Rectal smooth muscle tissue (tissue), 1 donor: Measurements from ENCODE around the gene C2orf78.

Experiments used
- H3K27ac ChIP-seq: one replicate; pipeline ENCODE4 v1.7.0; 2013; ENCODE audit warnings: low read depth, low read length, inconsistent platforms
- H3K27me3 ChIP-seq: one replicate; pipeline ENCODE4 v1.7.0; 2013; ENCODE audit warnings: low read length; ENCODE audit not compliant: control insufficient read depth, insufficient read depth
- H3K36me3 ChIP-seq: one replicate; pipeline ENCODE4 v1.7.0; 2013; ENCODE audit warnings: low read length; ENCODE audit not compliant: control insufficient read depth, insufficient read depth
- H3K4me1 ChIP-seq: one replicate; pipeline ENCODE4 v1.7.0; 2013; ENCODE audit warnings: low read length; ENCODE audit not compliant: control insufficient read depth, insufficient read depth
- H3K4me3 ChIP-seq: one replicate; pipeline ENCODE4 v1.7.0; 2013; ENCODE audit warnings: low read length
- H3K9ac ChIP-seq: one replicate; pipeline ENCODE4 v1.7.0; 2013; ENCODE audit warnings: low read length

C2orf78 gene

DNA sequence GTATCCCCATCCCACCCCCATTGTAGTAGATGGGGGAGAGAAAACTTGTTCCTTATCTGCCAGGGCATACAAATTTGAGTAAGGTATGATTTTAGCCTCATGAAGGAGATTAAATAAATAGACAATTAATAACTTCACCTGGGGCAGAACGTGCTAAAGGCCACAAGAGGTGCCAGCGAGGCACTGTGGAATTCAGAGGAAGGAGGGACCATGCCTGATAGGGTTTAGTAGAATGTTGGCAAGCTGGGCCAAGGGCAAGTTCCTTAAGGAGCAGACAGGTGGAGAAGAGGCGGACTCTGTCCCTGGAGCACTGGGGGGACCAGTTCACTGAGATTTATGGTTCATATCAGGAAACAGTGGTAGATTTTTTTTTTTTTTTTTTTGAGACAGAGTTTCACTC is 67.3 kb downstream of the C2orf78 start:
- Histone ChIP-seq H3K4me3 (no peak overlapping the region), H3K9ac (no peak overlapping the region), H3K36me3 (peaks cover 44% of the 10 kb centered on the region), H3K27ac (no peak overlapping the region), H3K27me3 (no peaks in the 10 kb centered on the region), H3K4me1 (peaks cover 9% of the 10 kb centered on the region)

DNA sequence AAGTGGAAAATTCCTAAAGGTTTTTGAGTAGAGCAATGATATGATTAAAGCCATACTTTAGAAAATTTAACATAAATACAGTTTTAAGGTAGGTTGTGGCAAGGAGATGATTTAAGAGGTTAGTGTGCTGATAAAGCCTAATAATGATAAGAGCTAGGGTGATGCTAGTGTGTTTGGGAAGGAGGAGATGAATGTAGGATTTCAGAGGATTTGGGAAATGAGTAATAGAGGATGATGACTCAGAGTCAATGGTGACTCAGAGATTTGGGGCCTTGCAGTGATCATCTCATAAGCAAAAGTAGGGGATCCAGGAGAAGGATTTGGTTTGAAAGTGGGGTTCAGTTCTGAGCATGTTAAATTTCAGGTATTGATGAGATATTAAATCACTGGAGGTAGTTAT is 68.0 kb downstream of the C2orf78 start:
- H3K36me3 ChIP-seq, result peaks cover 44% of the 10 kb centered on the region
- H3K27ac ChIP-seq, result no peak overlapping the region
- no peak overlapping the region for H3K4me3 ChIP-seq
- no peaks in the 10 kb centered on the region for H3K27me3 ChIP-seq
- H3K4me1 ChIP-seq, result peaks cover 9% of the 10 kb centered on the region
- no peak overlapping the region for H3K9ac ChIP-seq

DNA sequence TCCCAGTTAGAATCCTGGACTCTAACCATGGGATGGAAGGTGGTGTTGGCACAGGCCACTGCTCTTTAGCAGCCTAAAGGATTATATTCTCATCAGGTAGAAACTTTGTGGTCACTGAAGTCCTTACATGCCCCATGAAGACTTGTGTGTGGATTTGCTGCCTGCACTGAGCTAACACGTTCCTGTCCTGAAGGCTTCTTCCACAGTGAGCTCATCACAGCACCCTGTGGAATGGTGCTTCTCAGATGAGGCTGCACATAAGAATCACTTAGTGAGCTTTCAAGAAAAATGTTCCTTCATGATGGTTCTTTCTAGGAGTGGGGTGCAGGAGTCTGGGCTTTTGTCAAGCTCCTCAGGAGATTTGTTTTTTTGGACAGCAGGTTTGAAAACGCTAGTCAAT is 71.5 kb downstream of the C2orf78 start:
- Histone ChIP-seq H3K36me3 (peaks cover 31% of the 10 kb centered on the region), H3K4me3 (no peak overlapping the region)

DNA sequence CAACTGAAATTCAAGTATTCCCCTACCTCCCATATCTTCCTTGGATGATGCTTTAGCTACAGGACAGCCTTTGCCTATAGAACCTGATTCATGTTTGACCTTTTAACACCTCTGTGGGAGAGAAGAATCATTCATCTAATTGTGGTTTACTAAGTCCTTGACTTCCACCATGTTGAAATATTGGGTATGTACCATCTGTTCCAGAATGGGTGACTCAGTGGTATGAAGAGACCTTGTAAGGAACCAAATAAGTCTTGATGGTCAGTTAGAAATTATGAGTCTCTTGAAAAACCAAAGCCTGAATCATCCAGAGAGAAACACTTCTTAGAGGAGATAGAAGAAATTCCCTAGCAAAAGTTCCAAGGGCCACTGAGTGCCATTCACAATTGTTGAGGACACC is 72.2 kb downstream of the C2orf78 start:
- H3K27me3 ChIP-seq, result no peaks in the 10 kb centered on the region

More for the DNA sequence above, 71.5 kb downstream of the C2orf78 start:
- Histone ChIP-seq H3K27me3 (no peaks in the 10 kb centered on the region), H3K27ac (no peak overlapping the region), H3K9ac (no peak overlapping the region), H3K4me1 (peaks cover 3% of the 10 kb centered on the region)

DNA sequence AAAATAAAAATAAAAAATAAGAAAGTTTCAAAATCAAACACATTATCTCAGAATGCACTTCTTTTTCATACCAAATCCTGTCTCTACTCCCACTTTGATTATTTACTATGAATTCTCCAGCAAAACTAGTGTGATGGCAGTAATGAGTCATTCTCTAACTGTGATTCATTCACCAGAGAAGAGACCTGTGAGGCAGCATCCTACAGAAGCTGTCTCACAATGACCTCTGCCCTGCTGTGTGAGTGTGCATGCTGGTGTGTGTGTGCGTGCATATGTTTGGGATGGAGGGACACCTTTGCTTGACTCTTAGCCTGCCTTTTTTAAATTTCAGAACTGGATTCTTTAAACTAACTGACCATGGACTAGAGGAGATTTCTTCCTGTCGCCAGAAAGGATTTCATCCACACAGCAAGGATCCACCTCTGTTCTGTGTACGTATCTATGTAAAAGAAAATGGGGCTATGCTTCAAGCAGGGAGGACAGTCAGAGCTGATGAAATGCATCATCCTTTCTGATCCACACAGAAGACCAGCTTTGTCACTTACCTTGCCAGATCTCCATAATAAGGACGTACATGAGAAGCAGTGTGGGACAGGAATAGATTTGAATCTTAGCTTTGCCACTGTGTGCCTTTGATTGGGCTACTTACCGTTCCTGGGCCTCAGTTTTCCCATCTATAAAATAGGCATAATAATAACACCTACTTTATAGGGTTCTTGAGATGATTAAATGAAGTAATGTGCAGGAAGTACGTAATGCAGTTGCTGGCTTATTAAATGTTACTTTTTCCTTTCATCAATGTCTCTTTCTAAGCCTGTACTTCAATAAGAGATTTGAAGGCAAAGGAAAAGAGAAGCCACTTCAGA is 76.0 kb downstream of the C2orf78 start:
- no peak overlapping the region for H3K9ac ChIP-seq
- H3K36me3 ChIP-seq, result peaks cover 27% of the 10 kb centered on the region
- no peak overlapping the region for H3K4me3 ChIP-seq
- no peaks in the 10 kb centered on the region for H3K27me3 ChIP-seq
- no peak overlapping the region for H3K27ac ChIP-seq
- no peaks in the 10 kb centered on the region for H3K4me1 ChIP-seq

More for the DNA sequence above, 72.2 kb downstream of the C2orf78 start:
- Histone ChIP-seq H3K4me3 (no peak overlapping the region), H3K36me3 (peaks cover 33% of the 10 kb centered on the region), H3K27ac (no peak overlapping the region), H3K4me1 (no peaks in the 10 kb centered on the region), H3K9ac (no peak overlapping the region)

DNA sequence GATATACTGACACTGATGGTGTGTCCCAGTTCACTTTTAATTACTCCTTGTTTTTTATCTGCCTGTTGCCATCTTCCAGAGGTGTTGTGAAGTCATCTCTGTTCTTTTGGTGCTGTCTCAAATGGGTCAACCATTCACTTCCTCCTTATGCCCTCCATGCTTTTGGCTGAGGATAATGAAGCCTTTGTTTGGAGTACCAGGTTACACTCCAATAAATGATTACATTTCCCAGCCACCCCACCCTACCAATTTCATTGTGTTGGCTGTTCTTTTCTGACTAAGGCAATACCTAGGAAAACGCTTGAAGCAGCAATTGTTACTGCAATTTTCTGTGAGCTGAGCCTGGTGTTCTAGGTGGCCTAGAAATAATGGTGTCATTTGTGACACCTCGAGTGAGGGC is 79.0 kb downstream of the C2orf78 start:
- Histone ChIP-seq H3K4me1 (no peaks in the 10 kb centered on the region), H3K4me3 (no peak overlapping the region), H3K27ac (no peak overlapping the region), H3K27me3 (no peaks in the 10 kb centered on the region), H3K9ac (no peak overlapping the region), H3K36me3 (peaks cover 21% of the 10 kb centered on the region)
